HuH-7.5 (cell line): ENCODE data around the gene ATP5PD.
"Not testable (repeated sequence)": the region's sequence is repeated elsewhere in the genome, so short reads cannot be mapped to it uniquely, and the experiment has no call there.

ENCODE experiments used
- DNase-seq: peaks from one replicate; pipeline ENCODE4 v3.0.0; 2011; ENCODE audit warnings: low spot score

The ATP5PD gene

DNA sequence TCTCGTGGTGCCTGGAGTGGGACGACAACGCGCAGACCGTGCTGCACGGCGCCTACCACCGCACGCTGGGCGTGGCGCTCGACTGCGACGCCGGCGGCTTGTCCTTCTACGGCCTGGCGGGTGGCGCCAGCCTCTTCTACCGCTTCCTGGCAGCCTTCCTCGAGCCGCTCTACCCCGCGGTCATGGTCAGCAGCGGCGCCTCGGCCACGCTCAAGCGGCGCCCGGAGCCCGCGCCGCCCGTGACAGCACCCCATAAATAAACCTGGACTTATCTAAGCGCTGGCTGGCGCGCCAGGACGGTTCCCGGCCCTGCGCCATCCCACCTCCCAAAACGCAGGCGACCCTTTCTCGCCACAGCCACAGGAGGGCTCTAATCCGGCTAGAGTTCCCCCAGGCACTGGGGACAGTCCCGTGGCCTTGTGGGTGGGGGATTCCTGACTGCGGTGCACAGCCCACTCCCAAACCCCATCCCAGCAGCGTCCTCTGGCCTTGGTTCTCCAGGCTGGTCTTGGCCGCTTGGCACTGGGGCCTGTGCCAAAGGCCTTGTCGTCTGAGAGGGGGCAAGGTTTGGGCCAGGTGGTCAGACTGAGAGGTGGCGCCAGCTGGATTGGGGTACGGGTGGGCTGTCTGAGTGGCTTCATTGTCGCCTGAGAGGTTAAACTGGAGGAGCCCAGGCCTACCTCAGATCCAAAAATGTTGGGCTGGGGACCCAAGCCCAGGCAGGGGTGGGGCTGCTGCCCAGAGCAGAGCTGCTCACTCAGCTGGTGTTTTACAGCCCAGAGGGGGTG is 30.9 kb upstream of the ATP5PD start:
- DNase-seq: peak; percentile 47

DNA sequence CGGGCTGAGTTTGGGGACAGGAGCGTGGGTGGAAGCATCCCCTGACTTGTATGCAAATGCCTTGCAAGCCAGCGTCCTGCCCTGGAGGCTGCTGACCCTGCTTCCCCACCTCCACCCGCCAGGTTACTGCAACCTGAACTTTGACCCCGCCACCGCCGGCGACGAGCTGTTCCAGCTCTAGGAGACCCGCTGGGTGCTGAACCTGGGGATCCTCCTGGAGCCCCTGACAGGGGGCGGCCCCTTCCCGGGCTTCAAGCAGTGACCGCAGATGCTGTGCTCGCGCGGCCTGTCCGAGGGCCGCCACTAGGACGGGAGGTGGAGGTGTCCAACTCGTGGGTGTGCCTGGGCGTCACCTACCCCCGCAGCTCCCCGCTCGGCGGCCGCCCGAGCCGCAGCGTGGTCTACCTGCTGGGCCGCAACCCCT is 30.3 kb upstream of the ATP5PD start:
- DNase-seq: peak; percentile 79

DNA sequence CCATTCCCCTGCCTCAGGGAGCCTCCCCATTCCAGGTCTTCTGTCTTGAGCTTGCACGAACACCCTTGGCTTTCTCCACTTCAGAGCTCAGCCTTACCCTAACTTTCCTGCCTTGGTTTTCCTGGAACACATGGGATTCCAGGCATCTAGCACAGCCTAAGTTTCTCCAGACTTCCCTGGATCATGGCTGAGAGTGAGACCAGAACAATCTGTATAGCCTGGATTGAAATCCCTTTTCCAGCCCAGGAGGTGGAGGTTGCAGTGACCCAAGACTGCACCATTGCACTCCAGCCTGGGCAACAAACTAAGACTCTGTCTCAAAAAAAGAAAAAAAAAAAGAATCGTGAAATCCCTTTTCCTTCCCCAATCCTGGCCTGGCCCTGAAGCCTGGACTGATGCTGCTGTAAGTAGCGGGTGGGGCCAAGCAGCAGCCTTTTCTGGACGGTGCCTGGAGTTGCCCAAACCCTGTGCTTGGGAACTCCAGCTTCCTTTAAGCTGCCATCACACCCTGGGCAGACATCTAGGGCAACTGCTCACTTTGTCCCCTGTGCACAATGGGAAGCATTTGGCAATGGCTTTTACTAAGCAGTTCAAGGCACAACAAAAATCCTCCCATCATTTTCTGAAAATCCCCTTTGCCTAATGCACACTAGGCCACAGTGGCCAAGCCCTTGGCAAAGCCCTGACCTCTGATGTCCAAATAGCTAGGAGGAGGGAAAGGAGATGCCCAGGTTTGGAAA is 29.0 kb upstream of the ATP5PD start:
- DNase-seq: no peak

DNA sequence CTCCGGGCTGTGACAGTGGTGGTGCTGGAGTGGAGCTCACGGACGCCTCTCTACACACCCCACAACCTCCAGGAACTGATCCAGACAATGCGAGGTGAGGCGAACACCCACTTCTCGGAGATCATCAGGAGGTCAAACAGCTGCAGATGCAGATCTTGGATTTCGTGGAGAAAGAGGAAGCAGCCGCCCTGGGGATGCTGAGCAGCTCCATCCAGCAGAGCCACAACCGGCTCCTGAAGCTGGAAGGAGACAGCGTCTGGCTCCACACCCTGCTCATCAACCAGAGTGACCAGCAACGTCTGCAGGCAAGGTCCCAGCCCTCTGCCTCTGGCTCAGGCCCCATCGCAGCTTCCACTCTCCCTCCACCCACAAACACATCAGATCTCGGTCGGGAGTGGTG is 27.8 kb upstream of the ATP5PD start:
- no peak for DNase-seq

DNA sequence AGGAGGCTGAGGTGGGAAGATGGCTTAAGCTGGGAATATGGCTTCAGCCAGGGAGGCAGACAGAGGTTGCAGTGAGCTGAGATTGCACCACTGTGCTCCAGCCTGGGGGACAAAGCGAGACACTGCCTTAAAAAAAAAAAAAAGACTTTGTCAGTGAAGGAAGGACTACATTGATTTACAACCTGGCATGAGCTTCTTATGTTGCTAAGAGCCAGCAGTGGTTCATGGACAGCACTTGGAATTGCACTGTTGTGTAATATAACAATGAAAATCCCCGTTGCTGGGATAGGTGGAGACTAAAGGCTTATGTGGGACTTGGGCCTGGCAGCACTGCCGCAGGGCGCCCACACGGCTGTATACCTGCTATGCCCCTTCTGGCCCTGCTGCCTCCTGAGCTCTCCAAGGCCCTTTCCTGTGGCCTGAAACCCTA is 26.9 kb upstream of the ATP5PD start:
- DNase-seq: no peak

DNA sequence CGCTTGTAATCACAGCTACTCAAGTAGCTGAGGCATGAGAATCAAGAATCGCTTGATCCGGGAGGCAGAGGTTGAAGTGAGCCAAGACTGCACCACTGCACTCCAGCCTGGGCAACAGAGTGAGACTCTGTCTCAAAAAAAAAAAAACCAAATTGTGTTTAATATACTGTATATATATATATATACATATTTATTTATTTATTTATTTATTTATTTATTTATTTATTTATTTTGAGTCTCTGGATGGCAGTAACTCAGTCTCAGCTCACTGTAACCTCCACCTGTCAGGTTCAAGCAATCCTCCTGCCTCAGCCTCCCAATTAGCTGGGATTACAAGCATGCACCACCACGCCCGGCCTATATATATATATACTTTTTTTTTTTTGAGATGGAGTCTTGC is 26.1 kb upstream of the ATP5PD start:
- DNase-seq: not testable (repeated sequence)

DNA sequence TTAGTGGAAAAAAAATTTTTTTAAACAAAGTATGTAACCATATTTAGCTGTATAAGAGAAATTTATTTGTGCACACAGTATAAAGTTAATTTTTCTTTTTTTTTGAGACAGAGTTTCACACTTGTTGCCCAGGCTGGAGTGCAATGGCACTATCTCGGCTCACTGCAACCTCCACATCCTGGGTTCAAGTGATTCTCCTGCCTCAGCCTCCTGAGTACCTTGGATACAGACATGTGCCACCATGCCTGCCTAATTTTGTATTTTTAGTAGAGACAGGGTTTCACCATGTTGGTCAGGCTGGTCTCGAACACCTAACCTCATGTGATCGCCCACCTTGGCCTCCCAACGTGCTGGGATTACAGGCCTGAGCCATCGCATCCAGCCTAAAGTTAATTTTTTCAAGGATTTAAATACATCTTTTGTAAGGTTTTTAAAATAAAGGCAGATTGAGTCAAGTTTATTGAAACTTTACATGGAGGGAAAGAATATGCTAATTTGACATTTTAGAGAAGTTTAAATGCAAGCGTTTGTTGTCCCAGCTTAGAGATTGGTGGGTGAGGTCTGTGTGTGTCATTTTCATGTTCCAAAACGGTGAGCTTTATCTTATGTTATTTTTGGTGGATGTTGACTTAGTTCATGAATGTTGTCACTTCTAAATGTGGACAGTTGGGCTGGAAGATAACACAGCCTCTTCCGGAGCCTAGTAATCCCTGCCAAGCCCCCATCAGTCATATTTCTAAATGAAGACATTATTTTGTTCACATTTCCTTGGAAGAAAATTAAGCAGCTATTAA is 24.9 kb upstream of the ATP5PD start:
- DNase-seq: not testable (repeated sequence)

DNA sequence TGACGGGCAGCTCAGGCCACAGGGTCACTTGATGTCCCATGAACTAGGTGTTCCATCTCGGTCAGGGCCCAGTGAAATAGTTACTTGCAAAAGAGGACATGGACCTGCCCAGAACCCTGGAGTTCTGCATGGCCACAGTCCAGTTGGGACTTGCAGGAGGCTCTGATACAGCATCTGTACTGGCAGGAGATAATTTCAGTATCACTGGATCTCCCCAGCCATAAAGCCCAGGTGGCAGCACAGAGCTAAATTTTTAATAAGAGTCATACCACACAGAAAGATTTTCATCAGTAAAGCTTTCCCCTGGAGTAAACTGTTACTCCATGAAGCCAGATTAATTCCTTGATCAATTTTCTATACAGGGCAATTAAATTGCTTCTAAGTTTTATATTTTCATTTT is 23.0 kb upstream of the ATP5PD start:
- DNase-seq: no peak

GRCh38 chr17:75068750-75069149 is 22.0 kb upstream of the ATP5PD start:
- DNase-seq: no peak

DNA sequence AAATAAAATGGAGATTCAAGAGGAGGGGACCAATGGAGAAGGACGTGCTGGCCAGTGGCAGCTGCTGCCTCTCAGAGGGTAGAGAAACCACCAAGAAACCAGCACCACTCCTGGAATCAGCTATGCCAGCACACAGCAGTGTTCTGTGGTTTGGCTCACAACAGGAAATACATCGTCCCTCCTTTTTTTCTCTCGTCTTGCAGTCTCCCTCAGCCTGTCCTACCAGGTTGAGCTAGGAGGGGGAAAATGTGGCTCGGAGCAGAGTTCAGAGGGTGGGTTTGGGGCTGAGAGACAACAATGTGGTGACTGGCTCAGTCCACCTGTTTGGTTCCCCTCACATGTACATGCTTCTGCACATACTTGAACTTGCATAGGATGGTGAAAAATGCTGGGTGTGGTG is 21.1 kb upstream of the ATP5PD start:
- DNase-seq: no peak

DNA sequence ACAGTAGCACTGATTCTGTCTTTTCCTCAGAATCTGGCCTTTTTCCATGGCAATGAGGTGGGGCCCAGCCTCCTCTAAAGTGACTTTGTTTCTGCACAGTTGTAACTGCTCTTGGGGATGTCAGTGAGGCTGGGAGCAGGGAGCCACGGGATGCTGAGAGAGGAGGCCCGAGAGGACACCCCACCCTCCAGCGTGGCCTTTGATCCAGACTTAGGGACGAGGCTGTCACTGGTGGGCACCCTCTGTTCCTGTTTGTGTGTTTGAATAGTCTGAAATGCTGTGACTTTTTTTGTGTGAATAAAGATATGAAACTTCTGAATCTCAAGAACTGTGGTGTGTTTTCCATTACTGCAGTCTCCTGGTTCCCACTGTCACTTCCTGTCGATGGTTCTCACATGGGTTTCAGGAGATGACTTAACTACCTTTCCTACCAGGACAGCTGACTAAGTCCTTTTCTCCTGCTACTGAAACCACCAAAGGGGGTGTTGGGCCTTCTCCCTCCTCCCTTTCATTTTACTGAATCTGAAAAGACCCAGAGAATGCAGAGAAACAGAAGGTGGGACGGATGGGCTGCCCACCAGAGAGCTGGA is 18.9 kb upstream of the ATP5PD start:
- DNase-seq: no peak

DNA sequence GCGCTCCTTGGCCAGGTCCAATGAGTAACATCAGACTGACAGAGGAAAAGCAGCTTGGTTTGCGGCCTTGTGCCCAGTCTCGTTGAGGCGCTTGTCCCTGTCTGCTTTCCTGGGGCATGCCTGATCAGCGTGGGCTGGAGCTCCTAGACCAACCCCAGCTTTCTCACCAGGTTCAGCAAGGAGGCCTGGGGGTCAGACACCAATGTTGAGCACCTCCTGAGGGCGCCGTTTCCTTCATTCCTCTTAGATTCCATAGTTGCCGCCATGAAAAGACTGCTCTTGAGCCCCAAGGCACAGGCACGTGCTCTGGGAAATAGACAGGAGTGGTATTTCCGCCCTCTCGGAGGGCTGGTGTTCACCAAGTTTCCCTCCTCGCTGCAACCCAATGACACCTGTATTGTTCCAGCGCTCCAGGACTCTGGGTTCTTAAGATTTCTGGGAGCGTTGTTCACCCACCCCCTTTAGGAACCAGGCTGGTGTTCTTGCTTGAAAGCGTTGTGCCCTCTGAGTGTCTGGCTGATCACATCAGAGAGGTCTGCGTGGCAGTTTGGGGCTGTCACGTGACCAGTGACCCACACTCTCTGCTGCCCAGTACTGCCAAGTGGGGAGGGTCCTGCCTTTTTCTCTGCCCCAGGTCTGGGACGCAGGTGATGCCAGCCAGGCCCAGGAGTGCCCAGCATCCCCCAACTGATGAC is 18.2 kb upstream of the ATP5PD start:
- DNase-seq: no peak

DNA sequence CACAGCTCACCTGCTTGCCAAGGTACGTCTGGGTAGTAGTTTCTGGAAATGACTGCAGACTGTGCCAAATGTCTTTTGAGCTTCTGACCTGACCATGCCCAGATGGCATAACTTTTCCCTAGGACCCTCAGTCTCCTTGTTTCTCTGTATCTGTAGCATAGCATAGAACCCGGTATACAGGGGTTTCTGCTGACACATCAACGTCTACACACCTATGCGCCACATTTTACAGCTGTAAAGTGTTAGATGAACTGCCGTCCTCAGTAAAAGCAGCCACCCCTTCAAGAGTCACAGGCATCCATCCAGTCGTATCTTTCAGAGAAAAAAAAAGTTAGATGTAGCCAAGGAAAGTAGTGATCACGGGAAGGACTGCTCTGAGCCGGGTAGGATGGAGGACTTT is 17.7 kb upstream of the ATP5PD start:
- no peak for DNase-seq

DNA sequence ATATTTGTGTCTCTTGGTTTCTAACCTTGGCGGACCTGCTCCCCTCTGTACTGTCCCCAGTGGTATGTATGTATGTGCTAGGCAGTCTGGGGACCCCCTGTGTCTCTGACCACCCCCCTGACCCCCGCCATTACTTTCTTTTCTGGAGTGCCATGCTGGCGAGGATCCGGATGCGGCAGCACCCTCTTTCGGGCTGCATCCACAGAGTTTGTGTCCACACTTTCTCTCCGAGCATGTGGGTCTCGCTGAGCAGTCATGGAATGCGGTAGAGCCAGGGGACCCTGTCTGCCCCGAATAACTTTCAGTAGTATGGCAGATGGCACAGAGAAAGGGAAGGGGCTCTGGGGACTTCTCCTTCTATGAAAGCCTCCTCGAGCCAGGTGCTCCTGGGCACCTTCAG is 17.3 kb upstream of the ATP5PD start:
- no peak for DNase-seq

DNA sequence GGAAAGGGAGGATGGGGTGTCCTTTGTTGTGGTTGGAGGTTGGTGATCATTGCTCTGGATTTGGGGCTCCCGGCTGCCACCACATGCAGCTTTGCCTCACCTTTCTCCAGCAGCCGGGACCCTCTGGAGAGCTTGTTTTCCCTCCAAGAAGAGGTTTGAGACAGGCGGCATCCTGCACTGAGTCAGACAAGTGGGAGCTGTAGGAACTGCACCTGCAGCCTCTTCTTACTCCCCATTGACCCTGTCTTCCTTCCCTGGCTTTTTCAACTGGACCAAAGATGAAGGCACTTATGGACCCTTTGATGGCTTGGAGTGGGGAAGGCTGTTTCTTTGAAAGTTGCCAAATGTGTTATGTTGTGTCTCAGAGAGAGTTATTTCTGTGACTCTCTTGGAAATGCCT is 16.9 kb upstream of the ATP5PD start:
- DNase-seq: no peak

DNA sequence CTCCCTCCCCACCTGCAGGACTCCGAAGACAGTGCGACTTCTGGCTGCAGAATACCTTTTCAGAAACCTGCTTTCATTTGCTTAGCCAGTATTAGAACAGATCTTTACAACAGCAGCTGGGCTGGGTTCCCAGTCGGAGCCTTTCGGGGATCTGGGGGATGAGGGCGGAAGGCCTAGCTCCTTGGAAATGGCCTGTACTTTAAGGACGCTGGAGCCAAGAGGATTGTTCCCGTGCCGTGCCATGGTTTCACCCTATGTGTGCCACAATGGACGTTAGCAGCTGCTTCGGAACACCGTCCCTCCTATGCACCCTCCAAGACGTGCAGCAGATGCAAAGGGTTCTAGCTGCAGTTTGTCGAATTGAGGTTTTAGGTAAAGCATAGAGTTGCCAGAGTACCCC is 16.4 kb upstream of the ATP5PD start:
- no peak for DNase-seq

DNA sequence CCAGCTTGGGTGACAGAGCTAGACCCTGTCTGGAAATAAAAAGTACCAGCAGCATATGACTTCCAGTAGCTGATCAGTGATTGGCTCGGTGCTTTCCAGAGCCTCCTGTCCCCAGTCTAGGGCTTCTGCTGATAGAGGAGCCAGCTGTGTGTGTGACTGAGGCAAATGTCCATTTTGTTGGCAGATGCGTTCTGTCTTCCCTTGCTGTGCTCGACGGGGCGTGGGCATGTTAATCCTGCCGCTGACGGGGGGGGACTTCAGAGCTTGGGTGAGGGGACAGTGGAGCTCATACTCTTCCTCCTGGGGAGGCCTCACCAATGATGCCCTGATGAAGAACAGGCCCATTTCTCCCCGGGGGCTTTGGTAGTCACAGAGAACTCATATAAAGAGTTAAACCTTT is 14.8 kb upstream of the ATP5PD start:
- no peak for DNase-seq

GRCh38 chr17:75061055-75061438 is 14.3 kb upstream of the ATP5PD start:
- no peak for DNase-seq

DNA sequence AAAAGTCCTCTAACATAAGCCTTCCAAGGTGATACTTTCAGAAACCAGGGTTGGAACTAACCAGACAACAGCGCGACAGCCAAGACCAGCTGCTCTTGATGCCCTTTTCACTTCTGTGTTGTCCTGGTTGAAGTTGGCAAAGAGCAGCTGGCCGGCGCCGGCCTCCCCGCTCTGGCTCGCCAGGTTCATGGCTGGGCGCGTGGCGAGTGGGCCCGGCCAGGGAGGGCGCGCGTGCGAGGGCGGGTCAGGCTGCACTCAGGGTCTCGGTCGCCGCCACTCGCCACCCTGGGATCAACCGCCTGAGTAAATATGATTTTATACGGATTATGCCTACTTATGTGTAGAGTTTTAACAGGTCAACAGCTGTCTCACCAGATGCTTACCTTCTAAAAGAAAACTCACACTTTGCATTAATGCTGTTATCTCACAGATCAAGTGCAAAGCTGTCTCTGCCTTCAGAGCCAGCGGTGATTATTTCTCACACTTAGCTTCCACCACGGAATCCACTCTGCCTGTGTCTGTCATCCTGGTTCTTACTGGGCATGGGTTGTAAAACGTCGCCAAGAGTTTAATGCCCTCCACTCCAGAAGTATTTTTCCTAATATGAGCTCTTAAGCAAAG is 13.8 kb upstream of the ATP5PD start:
- DNase-seq: no peak

GRCh38 chr17:75059369-75060345 is 12.9 kb upstream of the ATP5PD start:
- no peak for DNase-seq
